Globus pallidus (tissue), 1 donor: ENCODE measurements around the gene RGPD8.

ENCODE experiments used
- DNase-seq: peaks from one replicate; pipeline ENCODE4 v3.0.0-alpha.2; 2015; ENCODE audit warnings: low spot score

Gene RGPD8

DNA sequence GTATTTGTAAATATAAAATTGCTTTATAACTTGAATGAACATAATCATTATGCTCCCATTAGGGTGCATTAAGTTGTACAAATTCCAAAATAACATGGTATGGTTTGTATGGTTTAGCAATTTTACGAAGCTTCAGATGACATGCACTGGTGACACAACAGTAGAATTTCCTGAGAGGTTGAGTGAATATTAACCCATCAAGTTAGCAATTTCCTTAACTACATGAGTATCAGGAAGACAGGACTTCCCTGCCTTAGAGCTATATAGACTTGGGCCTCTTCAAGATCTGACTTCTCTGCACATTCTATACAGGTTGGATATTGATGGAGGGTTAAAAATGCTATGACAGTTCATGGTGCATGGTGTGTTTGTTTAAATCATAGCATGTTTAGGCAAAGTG, 97.8 kb downstream of the RGPD8 start:
- no peak for DNase-seq

DNA sequence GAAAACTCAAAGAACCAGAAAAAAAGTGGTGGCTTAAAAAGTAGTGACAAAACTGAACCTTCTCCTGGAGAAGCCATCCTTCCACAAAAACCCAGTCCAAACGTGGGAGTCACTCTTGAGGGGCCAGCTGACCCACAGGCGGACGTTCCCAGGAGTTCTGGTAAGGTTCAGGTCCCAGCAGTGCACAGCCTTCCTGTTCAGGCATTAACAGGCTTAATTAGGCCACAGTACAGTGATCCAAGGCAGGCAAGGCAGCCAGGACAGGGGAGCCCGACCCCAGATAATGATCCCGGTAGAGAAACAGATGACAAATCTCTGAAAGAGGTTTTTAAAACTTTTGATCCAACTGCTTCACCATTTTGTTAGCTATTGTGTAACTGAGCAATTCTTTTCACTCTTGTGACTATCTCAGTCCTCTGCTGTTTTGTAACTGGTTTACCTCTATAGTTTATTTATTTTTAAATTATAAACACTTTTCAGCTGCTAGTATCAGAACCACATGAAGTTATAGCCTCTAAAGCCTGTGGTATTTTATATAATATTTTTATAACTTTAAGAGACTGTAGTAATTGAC, 101.2 kb downstream of the RGPD8 start:
- DNase-seq: no peak

DNA sequence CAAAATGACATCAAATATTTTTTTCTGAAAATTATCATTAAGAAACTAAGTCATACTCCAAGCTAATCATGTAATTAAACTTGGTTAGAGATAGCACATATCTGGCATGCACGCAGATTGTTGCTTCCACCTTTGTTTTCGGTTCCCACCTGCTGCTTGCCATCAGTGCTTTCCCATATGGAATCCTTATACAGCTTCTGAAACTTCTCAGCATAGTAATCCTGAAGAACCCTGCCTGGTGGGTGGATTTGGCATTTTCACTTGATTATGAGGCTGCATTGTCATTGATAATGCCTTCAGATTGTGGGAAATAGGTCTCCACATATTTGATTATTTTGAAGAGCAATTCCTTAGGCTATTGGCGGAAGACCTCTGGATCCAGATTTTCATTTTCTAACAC, 110.5 kb downstream of the RGPD8 start:
- no peak for DNase-seq

DNA sequence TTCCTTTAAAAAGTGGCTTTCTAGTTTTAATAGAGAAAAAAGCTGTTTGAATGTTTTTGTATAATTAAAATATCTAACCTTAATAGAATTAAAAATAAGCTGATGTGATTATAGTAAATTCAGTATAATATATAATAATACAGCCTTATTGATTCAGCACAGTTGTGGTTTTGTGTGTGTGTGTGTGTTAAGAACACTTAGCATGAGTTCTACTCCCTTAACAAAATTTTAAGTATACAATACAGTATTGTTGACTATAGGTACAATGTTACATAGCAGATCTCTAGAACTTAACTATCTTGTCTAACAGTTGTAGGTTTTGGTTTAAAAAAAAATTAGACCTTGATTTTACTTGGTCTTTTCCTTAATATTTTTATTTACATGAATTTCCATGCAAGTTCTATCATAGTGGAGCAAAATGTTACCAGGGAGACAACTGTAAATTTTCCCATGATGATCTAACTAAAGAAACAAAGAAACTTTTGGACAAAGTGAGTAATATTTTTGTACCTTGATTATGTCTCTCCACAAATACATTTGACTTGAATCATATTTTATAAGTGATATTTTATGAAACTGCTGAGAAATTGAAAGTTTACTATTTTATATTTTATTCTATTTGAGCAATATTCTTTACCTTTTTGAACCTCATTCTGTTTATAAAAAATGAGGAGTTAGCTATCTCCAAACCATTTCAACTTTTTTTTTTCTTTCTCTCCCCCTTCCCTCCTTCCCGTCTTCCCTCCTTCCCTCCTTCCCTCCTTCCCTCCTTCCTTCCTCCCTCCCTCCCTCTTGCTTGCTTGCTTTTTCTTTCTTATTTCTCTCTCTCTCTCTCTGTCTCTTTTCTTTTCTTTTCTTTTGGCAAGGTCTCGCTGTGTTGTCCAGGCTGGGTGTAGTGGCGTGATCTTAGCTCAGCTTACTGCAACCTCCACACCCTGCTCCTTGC, 111.8 kb downstream of the RGPD8 start:
- no peak for DNase-seq
